ENCODE data around the gene ART1.

DNA sequence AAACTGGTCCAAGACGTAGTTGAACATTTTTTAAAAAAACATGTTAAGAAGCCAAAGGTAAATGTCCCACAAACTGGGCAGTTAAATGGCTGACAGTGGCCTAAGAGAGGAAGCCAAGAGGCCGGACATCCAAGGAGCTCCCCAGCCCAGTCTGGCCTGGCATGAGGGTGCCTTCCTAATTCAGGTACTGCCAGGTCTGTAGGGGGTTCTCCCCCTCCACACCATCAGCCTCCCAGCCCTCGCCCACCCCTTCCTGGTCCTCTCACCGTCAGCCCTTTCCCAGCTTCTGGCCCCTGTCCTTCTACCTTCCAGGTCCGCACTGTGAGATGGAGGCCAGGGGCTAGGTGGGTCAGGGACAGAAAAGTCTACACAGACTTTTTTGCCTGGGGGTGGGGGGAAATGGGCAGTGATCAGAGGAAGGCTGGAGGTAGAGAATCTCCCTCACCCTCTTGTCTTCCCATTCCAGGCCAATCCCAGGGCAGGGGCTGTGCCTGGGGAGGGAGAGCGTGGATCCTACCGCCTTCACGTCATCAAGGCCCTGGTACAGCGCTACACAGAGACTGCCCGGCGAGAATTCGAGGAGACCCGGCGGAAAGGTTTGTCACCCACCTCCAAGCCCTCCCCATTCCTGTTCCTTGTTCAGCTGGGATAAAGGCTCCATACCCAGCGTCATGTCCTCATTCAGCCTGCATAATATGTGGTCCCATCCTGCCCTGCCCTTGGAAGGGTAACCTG lies 9.1 kb upstream of the ART1 start:
- TF ChIP-seq POLR2AphosphoS5 (IDR thresholded peaks at IDR 0.05; ENCODE audit: low read depth, low read length) (no peak), FOXP2 (optimal IDR thresholded peaks at IDR 0.05; ENCODE audit: borderline replicate concordance, extremely low read depth, extremely low read length, insufficient read depth) (no peak), SIN3A (IDR thresholded peaks at IDR 0.05; ENCODE audit: borderline replicate concordance, insufficient read depth, low read length) (no peak), TAF1 (IDR thresholded peaks at IDR 0.05; ENCODE audit: borderline replicate concordance, insufficient read depth, low read length) (no peak)
- TF ChIP-seq, protein P1, sequence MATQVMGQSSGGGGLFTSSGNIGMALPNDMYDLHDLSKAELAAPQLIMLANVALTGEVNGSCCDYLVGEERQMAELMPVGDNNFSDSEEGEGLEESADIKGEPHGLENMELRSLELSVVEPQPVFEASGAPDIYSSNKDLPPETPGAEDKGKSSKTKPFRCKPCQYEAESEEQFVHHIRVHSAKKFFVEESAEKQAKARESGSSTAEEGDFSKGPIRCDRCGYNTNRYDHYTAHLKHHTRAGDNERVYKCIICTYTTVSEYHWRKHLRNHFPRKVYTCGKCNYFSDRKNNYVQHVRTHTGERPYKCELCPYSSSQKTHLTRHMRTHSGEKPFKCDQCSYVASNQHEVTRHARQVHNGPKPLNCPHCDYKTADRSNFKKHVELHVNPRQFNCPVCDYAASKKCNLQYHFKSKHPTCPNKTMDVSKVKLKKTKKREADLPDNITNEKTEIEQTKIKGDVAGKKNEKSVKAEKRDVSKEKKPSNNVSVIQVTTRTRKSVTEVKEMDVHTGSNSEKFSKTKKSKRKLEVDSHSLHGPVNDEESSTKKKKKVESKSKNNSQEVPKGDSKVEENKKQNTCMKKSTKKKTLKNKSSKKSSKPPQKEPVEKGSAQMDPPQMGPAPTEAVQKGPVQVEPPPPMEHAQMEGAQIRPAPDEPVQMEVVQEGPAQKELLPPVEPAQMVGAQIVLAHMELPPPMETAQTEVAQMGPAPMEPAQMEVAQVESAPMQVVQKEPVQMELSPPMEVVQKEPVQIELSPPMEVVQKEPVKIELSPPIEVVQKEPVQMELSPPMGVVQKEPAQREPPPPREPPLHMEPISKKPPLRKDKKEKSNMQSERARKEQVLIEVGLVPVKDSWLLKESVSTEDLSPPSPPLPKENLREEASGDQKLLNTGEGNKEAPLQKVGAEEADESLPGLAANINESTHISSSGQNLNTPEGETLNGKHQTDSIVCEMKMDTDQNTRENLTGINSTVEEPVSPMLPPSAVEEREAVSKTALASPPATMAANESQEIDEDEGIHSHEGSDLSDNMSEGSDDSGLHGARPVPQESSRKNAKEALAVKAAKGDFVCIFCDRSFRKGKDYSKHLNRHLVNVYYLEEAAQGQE (IDR thresholded peaks at IDR 0.05; ENCODE audit: insufficient read depth in 1 of 2, low read depth in 2 of 2, low read length in 2 of 2), result no peak
